NK-92 (cell line): Measurements from ENCODE around the gene GALNTL6.

Experiments used
- DNase-seq: peaks from one replicate; lab custom pipeline; 2025; ENCODE audit not compliant: unreplicated experiment; lab: John Stamatoyannopoulos, UW

GALNTL6 gene

GRCh38 chr4:171812665-171813525, at the start of gene GALNTL6:
Gene GALNTL6 (plus strand): TSS chr4:171813404.
- no peak for DNase-seq

GRCh38 chr4:171765514-171765913, 47.7 kb upstream of the GALNTL6 start:
- DNase-seq: no peak

DNA sequence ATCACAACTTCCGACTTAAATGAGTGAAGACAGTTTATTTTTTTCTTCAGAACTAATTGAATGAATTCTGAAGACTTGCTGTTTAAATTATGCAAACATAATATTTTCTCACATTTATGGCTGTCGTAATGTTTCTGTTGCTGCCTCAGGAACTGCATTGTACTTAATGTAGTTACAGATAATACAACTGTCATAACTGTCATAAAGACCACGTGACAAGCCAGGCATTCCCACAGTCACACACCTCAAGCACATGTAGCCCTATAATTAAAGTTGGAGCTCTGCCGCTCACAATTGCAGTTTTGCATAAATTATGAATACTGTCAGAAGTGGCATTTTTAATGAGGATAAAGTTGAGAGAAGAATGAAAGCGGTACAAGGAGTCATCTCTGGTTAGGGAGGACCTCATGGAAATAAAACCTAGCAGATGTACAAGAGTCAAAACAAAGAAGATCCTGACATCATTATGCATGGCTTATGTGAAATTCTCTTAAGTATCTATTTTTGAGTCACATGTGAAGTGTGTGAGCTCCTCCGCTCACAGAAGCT, 38.5 kb upstream of the GALNTL6 start:
- DNase-seq: no peak

DNA sequence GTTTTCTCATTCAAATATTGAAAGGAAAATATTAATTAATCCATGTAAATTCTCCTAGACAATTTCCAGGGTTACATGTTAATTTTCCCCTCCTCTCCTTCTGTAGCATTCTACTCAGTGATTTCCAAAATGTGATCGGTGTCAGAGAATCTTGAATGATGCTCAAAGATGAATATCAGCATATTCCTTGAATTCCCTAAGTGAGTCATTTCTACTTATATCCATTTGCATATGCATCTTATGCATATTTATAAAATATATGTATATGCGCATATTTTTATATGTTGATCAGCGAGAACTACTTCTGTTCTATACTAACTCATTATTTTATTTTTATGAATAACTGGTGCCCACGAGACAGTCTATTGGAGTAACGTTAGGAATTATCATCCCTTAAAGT, 33.9 kb upstream of the GALNTL6 start:
- no peak for DNase-seq

DNA sequence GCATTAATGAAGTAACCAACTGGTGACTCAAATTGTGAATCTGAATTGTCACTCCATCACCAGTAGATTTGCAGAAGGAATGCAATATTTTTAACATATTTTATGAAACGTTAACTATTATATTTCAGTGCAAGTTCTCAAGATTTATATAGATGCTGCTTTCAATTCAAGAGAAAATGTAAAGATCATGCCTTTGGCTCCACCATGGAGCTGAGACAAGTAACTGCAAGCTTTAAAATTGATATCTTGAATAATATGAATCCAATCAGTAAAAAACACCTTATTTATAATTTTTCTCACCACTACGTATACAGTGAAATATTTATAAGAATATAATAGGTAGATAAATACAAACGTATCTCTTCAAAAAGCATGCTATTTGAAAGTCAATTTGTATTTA, 27.8 kb upstream of the GALNTL6 start:
- no peak for DNase-seq

- DNase-seq: no peak
Observed at GRCh38 chr4:171793723-171794122, 19.5 kb upstream of the GALNTL6 start.

GRCh38 chr4:171794528-171794927, 18.7 kb upstream of the GALNTL6 start:
- no peak for DNase-seq

GRCh38 chr4:171809854-171810253, 3.4 kb upstream of the GALNTL6 start:
- DNase-seq: no peak

GRCh38 chr4:171812333-171812664, 905 bp upstream of the GALNTL6 start:
- DNase-seq: no peak

GRCh38 chr4:171813526-171814250, 484 bp downstream of the GALNTL6 start:
- DNase-seq: no peak

GRCh38 chr4:171814545-171814944, 1.3 kb downstream of the GALNTL6 start:
- DNase-seq: no peak

- DNase-seq: no peak
Observed at GRCh38 chr4:171817026-171817425, 3.8 kb downstream of the GALNTL6 start.

DNA sequence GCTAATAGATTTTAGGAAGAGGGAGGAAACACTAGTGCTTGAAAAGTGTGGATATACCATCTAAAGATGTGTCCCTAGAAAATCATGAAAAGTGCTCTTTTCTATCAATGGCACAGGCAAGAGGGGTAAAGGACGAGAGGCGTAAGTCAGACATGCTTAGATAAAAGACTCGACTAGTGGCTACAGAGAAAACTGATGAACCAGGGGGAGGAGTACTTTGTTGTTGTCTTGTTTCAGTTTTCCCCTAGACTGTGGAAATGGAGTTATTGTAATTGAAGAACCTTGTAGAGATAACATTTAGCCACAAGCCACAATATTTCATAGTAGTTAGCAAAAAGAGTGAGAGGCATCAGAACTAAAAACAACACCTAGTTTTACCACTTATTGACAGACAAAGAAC, 21.4 kb downstream of the GALNTL6 start:
- DNase-seq: no peak

GRCh38 chr4:171843456-171843855, 30.3 kb downstream of the GALNTL6 start:
- no peak for DNase-seq

GRCh38 chr4:171846232-171846631, 33.0 kb downstream of the GALNTL6 start:
- no peak for DNase-seq

- DNase-seq: no peak
Observed at GRCh38 chr4:171846893-171847292, 33.7 kb downstream of the GALNTL6 start.

DNA sequence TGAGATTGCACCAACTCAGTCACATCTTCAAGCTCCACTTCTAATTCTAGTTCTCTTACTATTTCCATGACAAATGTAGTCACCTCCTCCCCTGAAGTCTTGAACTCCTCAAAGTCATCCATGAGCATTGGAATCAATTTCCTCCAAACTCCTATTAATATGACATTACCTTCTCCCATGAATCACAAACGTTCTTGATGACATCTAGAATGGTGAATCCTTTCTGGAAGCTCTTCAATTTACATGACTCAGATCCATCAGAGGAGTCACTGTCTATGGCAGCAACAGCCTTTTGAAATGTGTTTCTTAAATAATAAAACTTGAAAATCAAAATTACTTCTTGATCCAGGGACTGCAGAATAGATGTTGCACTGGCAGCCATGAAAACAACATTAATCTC, 34.5 kb downstream of the GALNTL6 start:
- no peak for DNase-seq

DNA sequence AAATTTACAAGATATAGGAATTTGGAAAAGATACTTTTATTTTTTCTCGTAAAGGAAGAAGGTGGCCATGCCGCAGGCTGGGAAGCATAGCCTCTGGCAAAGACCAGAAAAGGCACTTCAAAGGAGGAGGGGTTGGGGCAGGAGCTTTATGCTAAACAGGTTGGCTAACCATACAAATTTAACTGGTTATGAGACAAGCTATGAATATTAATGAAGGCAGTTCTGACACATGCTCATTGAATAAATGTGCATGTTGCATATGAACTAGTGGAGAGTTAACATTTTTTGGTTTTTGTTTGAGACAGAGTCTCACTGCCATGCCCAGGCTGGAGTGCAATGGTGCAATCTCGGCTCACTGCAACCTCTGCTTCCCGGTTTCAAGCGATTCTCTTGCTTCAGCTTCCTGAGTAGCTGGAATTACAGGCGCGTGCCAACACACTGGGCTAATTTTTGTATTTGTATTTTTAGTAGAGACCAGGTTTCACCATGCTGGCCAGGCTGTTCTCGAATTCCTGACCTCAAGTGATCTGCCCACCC, 36.5 kb downstream of the GALNTL6 start:
- no peak for DNase-seq

GRCh38 chr4:171851295-171851694, 38.1 kb downstream of the GALNTL6 start:
- DNase-seq: no peak

DNA sequence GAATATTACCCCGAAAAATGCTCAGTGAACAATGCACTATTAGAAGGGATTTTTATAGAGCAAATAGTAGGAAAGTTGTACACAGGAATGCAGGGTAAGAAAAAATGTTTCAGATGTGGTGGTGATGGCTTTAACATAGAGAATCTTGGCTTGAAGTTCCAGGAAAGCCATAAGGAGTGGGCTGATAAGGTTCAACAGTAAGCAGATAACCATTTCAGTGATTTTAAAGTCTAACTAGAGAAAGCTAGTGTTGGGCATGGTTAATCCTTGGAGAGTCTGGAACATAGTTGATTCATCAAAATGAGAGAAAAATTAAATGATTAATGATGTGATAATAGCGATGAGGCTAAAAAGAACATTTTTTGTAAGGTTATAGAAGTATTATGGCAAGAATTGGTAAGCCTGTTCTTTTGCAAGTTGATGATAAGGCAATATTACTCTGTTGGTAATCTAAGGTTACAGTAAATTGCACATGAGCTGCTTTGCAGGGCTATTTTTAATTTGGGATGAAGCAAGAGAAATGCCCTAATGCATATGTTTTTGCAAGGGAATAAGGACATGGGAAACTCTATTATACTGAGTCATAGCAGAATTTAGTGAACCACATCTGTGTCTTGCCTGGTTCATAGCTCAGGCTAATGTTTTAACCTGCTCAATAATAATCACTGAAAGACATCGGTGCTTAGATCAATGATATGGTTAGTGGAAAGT, 44.3 kb downstream of the GALNTL6 start:
- no peak for DNase-seq

DNA sequence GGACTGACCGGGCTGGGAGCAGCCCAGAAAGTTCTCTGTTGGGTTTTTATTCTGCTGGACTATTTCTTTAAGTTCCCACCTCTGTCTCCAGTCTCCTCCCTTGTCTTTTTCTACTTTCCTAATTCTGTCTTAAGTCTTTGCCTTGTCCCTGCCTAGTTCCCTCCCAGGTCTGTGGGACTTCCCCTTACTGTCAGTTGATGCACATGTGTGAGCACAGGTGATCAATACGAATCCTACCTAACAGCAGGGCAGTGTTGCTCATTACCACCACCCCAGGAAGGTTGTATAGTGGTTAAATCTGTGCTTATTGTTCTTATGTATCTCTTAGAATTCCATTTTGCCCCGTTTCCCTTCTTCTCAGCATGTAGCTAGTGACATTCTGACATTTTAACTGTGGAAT, 62.1 kb downstream of the GALNTL6 start:
- DNase-seq: no peak
